Vagina (tissue), 2 donors: Measurements from ENCODE around the gene AKAP6. TPM values are rescaled to one million over a fixed set of nuclear protein-coding genes. Genes with fewer than 3 reads are reported as not detected.

Experiments
- DNase-seq, 2 donors: peaks; one replicate each; pipeline ENCODE4 v3.0.0-alpha.2; 2017; ENCODE audit errors: extremely low spot score in 2 of 2
- H3K27ac ChIP-seq: fragments of 200-600 bp; sonication (generic); one replicate; pipeline ENCODE4 v1.5.1; 2019
- H3K27me3 ChIP-seq: fragments of 200-600 bp; sonication (generic); one replicate; pipeline ENCODE4 v1.5.1; 2019
- H3K36me3 ChIP-seq, 2 donors: fragments of 200-600 bp; sonication (generic); one replicate each; pipeline ENCODE4 v1.5.1; 2017 to 2019
- H3K4me1 ChIP-seq: fragments of 200-600 bp; sonication (generic); one replicate; pipeline ENCODE4 v1.5.1; 2019
- H3K4me3 ChIP-seq, 2 donors: fragments of 200-600 bp; sonication (generic); 1 replicate in 1 of 2; 2 replicates in 1 of 2; pipeline ENCODE4 v1.5.1; 2016 to 2019
- H3K9me3 ChIP-seq: fragments of 200-600 bp; sonication (generic); one replicate; pipeline ENCODE4 v1.5.1; 2019
- POLR2A ChIP-seq, 2 donors: fragments of 450-650 bp; IDR thresholded peaks; one replicate each; pipeline ENCODE4 v1.6.1; 2017; ENCODE audit warnings: antibody characterized with exemption in 2 of 2, mild to moderate bottlenecking in 2 of 2, moderate library complexity in 2 of 2
- POLR2AphosphoS5 ChIP-seq, 2 donors: sonication (generic); formaldehyde crosslinking; IDR thresholded peaks; one replicate each; pipeline ENCODE4 v1.9.0; 2017; ENCODE audit warnings: antibody characterized with exemption in 2 of 2, mild to moderate bottlenecking in 2 of 2, low read depth in 1 of 2; ENCODE audit not compliant: insufficient read depth in 1 of 2
- intact Hi-C: fragments of 100-400 bp; cut with DNase I; formaldehyde crosslinking; loops from one replicate; pipeline ENCODE4 v1.15.1; 2023
- total RNA-seq: library from RNA; depleted of rRNA; stranded (reverse); fragments of >200 nt; gene quantifications from one replicate; pipeline ENCODE4 v1.2.3, GENCODE V29; 2016
- TF ChIP-seq, protein P1 (sequence below), 3 experiments: fragments of 450-650 bp in 2 of 3; fragments of 200-600 bp in 1 of 3; sonication (generic) in 1 of 3; IDR thresholded peaks; one replicate each; pipeline ENCODE4 v1.5.1; 2017 to 2019; ENCODE audit warnings: antibody characterized with exemption in 3 of 3, mild to moderate bottlenecking in 2 of 3, moderate library complexity in 2 of 3

AKAP6 gene
- total RNA-seq, 1 donor from 2014 or later = 3.9 TPM

DNA sequence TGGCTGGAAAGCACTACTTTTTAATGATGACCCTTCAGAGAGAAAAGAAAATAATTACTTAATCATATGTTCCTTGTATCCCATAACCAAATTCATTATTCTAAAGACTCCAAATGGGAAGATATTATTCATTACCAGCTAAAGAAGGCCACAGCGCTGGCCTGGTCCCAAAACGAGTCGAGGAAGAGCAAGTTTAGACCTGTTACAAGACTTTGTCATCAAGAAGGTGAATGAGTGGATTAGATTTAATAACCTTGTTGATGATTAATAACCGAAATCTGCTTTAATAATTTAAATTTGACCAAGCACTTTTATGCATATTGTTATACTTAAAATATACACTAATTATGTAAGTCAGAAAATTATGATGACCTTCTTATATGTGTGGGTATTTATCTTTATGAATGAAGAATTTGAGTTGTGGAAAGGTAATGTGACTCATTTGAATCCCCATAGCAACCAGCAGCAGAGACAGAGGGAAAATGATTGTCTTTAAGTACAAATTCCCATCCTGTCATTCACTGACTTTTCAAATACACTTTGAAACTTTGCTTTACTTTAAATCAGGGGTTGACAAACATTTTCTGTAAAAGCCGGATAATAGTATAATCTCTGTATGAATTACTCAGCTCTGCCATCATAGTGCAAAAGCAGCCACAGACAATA is 409.2 kb downstream of the AKAP6 start:
- TF ChIP-seq POLR2A (IDR thresholded peaks at IDR 0.05) = no peak
- no peak for TF ChIP-seq POLR2AphosphoS5 (IDR thresholded peaks at IDR 0.05; ENCODE audit: insufficient read depth in 1 of 2, low read depth in 1 of 2)
- TF ChIP-seq, protein P1, sequence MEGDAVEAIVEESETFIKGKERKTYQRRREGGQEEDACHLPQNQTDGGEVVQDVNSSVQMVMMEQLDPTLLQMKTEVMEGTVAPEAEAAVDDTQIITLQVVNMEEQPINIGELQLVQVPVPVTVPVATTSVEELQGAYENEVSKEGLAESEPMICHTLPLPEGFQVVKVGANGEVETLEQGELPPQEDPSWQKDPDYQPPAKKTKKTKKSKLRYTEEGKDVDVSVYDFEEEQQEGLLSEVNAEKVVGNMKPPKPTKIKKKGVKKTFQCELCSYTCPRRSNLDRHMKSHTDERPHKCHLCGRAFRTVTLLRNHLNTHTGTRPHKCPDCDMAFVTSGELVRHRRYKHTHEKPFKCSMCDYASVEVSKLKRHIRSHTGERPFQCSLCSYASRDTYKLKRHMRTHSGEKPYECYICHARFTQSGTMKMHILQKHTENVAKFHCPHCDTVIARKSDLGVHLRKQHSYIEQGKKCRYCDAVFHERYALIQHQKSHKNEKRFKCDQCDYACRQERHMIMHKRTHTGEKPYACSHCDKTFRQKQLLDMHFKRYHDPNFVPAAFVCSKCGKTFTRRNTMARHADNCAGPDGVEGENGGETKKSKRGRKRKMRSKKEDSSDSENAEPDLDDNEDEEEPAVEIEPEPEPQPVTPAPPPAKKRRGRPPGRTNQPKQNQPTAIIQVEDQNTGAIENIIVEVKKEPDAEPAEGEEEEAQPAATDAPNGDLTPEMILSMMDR (IDR thresholded peaks at IDR 0.05) = no peak
- no peaks in the 10 kb centered on the region for H3K9me3 ChIP-seq
- H3K27me3 ChIP-seq = no peaks in the 10 kb centered on the region
- no peak overlapping the region for H3K4me3 ChIP-seq
- DNase-seq = no peak
- no peaks in the 10 kb centered on the region for H3K4me1 ChIP-seq
- no peaks in the 10 kb centered on the region for H3K36me3 ChIP-seq
- no peak overlapping the region for H3K27ac ChIP-seq
- intact Hi-C loops = no loop called here

DNA sequence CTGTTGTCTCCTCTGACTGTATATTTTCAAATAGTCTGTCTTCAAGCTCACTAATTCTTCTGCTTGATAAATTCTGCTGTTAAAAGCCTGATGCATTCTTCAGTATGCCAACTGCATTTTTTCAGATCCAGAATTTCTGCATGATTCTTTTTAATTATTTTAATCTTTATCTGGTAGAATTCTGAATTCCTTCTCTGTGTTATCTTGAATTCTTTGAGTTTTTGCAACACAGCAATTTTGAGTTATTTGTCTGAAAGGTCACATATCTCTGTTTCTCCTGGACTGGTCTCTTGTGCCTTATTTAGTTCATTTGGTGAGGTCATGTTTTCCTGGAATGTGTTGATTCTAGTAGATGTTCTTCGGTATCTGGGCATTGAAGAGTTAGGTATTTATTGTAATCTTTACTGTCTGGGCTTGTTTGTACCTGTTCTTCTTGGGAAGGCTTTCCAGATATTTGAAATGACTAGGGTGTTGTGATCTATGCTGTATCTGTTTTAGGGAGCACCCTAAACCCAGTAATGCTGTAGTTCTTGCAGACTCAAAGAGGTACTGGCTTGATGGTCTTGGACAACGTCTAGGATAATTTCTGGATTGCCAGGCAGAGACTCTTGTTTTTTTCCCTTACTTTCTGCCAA is 415.8 kb downstream of the AKAP6 start:
- no peak overlapping the region for H3K27ac ChIP-seq
- H3K27me3 ChIP-seq = no peaks in the 10 kb centered on the region
- H3K36me3 ChIP-seq = no peaks in the 10 kb centered on the region
- no peaks in the 10 kb centered on the region for H3K9me3 ChIP-seq
- intact Hi-C loops = no loop called here
- TF ChIP-seq POLR2A (IDR thresholded peaks at IDR 0.05) (no peak), POLR2AphosphoS5 (IDR thresholded peaks at IDR 0.05; ENCODE audit: insufficient read depth in 1 of 2, low read depth in 1 of 2) (no peak)
- TF ChIP-seq, protein P1 (IDR thresholded peaks at IDR 0.05) = no peak
- H3K4me3 ChIP-seq = no peak overlapping the region
- H3K4me1 ChIP-seq = no peaks in the 10 kb centered on the region
- no peak for DNase-seq

DNA sequence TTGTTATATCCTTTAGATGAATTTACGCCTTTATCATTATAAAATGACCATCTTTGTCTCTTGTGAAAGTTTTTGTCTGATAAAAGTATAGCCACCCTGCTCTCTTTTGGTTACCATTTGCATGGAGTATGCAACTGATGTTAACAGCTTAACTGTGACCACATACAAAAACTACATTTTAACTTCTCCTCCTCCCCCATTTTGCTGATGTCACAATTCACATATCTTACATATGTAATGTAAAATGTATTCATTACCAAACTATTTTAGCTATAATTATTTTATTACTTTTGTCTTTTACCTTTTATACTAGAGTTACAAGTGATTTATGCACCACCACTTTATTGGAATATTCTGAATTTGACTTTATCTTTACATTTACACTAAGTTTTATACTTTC is 425.1 kb downstream of the AKAP6 start:
- Histone ChIP-seq H3K27me3 (no peaks in the 10 kb centered on the region), H3K4me1 (no peaks in the 10 kb centered on the region), H3K27ac (no peak overlapping the region), H3K4me3 (no peak overlapping the region), H3K9me3 (no peaks in the 10 kb centered on the region), H3K36me3 (no peaks in the 10 kb centered on the region)
- no peak for DNase-seq
- TF ChIP-seq POLR2A (IDR thresholded peaks at IDR 0.05) (no peak), POLR2AphosphoS5 (IDR thresholded peaks at IDR 0.05; ENCODE audit: insufficient read depth in 1 of 2, low read depth in 1 of 2) (no peak)
- TF ChIP-seq, protein P1 (IDR thresholded peaks at IDR 0.05) = no peak
- intact Hi-C loops = no loop called here

DNA sequence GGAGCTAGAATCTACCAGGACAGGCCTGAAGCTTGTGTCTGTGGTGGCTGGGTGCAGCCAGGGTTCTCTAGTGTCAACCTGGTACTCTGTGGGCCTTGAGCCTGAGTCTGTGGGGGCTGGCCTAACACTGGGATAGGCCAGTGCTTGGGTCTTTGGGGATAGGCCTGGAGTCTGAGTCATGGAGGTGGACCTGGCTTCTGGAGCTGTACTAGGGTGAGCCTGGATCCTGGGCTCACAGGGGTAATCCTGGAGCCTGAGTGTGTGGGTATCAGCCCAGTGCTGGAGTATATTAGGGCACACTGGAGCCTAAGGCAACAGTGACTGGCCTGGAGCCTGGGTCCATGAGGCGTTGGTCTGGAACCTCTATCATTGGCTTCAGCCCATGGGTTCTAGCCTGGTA is 427.1 kb downstream of the AKAP6 start:
- no peak overlapping the region for H3K27ac ChIP-seq
- DNase-seq = no peak
- H3K27me3 ChIP-seq = no peaks in the 10 kb centered on the region
- intact Hi-C loops = no loop called here
- TF ChIP-seq, protein P1 (IDR thresholded peaks at IDR 0.05) = no peak
- no peak for TF ChIP-seq POLR2AphosphoS5 (IDR thresholded peaks at IDR 0.05; ENCODE audit: insufficient read depth in 1 of 2, low read depth in 1 of 2)
- TF ChIP-seq POLR2A (IDR thresholded peaks at IDR 0.05) = no peak
- H3K4me1 ChIP-seq = no peaks in the 10 kb centered on the region
- H3K4me3 ChIP-seq = no peak overlapping the region
- H3K9me3 ChIP-seq = no peaks in the 10 kb centered on the region
- H3K36me3 ChIP-seq = no peaks in the 10 kb centered on the region

DNA sequence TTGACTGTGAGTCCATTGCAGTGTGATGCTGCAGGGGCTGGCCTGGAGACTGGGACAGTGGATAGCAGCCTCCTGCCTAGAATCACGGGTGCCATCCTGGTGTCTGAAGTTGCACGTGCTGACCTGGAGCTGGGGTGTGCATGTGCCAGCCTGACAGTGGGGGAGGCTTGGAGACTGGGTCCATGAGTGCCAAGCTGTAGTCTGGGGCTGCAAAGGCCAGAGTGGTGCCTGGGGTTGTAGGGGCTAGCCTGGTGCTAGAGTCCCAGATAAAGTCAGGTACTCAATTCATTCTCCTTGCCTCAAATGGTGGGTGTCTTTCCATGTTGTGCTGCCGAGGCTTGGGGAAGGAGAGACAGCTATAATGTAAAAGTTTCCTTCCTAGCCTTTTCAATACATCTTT is 427.7 kb downstream of the AKAP6 start:
- no peak overlapping the region for H3K27ac ChIP-seq
- intact Hi-C loops = no loop called here
- H3K36me3 ChIP-seq = no peaks in the 10 kb centered on the region
- no peaks in the 10 kb centered on the region for H3K4me1 ChIP-seq
- TF ChIP-seq, protein P1 (IDR thresholded peaks at IDR 0.05) = no peak
- H3K9me3 ChIP-seq = no peaks in the 10 kb centered on the region
- DNase-seq = no peak
- H3K27me3 ChIP-seq = no peaks in the 10 kb centered on the region
- no peak overlapping the region for H3K4me3 ChIP-seq
